H9 (cell line): ENCODE data around the gene FKBP10. TPM values are rescaled to one million over a fixed set of nuclear protein-coding genes. Genes with fewer than 3 reads are reported as not detected.

Experiments used
- DNase-seq: peaks from one replicate; pipeline ENCODE4 v3.0.0-alpha.2; 2017
- H2AFZ ChIP-seq: one replicate; pipeline ENCODE4 v1.6.1; 2013; ENCODE audit warnings: mild to moderate bottlenecking, low read length, control low read depth, moderate library complexity
- H2AK5ac ChIP-seq: 2 replicates; pipeline ENCODE4 v1.6.1; 2013; ENCODE audit warnings: low read length, control low read depth, mixed read lengths; ENCODE audit not compliant: insufficient read length
- H2BK120ac ChIP-seq: one replicate; pipeline ENCODE4 v1.6.1; 2013; ENCODE audit warnings: low read depth, mild to moderate bottlenecking, low read length, control low read depth, inconsistent platforms; ENCODE audit not compliant: poor library complexity, severe bottlenecking
- H2BK12ac ChIP-seq: 2 replicates; pipeline ENCODE4 v1.6.1; 2013; ENCODE audit warnings: low read length, control low read depth, mixed read lengths, low read depth; ENCODE audit not compliant: insufficient read length
- H2BK15ac ChIP-seq: 2 replicates; pipeline ENCODE4 v1.6.1; 2013; ENCODE audit warnings: low read depth, low read length, control low read depth
- H2BK20ac ChIP-seq: one replicate; pipeline ENCODE4 v1.6.1; 2013; ENCODE audit warnings: low read depth, mild to moderate bottlenecking, low read length, control low read depth, inconsistent platforms; ENCODE audit not compliant: poor library complexity, severe bottlenecking
- H2BK5ac ChIP-seq: 2 replicates; pipeline ENCODE4 v1.6.1; 2013; ENCODE audit warnings: low read length, control low read depth, mixed read lengths; ENCODE audit not compliant: insufficient read length
- H3K14ac ChIP-seq: 2 replicates; pipeline ENCODE4 v1.6.1; 2013; ENCODE audit warnings: low read length, control low read depth; ENCODE audit not compliant: insufficient read depth
- H3K18ac ChIP-seq: 2 replicates; pipeline ENCODE4 v1.6.1; 2013; ENCODE audit warnings: low read depth, mild to moderate bottlenecking, mixed read lengths, low read length, control low read depth; ENCODE audit not compliant: insufficient read length
- H3K23ac ChIP-seq: 2 replicates; pipeline ENCODE4 v1.6.1; 2013; ENCODE audit warnings: low read length, control low read depth, mixed read lengths, low read depth; ENCODE audit not compliant: insufficient read length
- H3K23me2 ChIP-seq: 2 replicates; pipeline ENCODE4 v1.6.1; 2013; ENCODE audit warnings: low read depth, mild to moderate bottlenecking, mixed read lengths, low read length, control low read depth; ENCODE audit not compliant: insufficient read length, poor library complexity, severe bottlenecking
- H3K27ac ChIP-seq: 2 replicates; pipeline ENCODE4 v1.5.1; 2013; ENCODE audit warnings: low read length, control low read depth, mixed read lengths, low read depth; ENCODE audit not compliant: insufficient read length
- H3K27me3 ChIP-seq: 2 replicates; pipeline ENCODE4 v1.6.1; 2013; ENCODE audit warnings: low read length, control low read depth, inconsistent platforms; ENCODE audit not compliant: insufficient read depth
- H3K4ac ChIP-seq: 2 replicates; pipeline ENCODE4 v1.6.1; 2013; ENCODE audit warnings: low read depth, mild to moderate bottlenecking, control low read depth, inconsistent platforms, low read length, moderate library complexity
- H3K4me1 ChIP-seq: 2 replicates; pipeline ENCODE4 v1.6.1; 2013; ENCODE audit warnings: low read length, control low read depth, inconsistent platforms; ENCODE audit not compliant: insufficient read depth
- H3K4me2 ChIP-seq: 2 replicates; pipeline ENCODE4 v1.6.1; 2013; ENCODE audit warnings: low read length, control low read depth, mixed read lengths; ENCODE audit not compliant: insufficient read length, insufficient read depth
- H3K56ac ChIP-seq: 2 replicates; pipeline ENCODE4 v1.6.1; 2013; ENCODE audit warnings: low read depth, mild to moderate bottlenecking, mixed read lengths, low read length, control low read depth; ENCODE audit not compliant: insufficient read length
- H3K79me1 ChIP-seq: 2 replicates; pipeline ENCODE4 v1.6.1; 2013; ENCODE audit warnings: low read depth, mild to moderate bottlenecking, moderate library complexity, low read length, control low read depth, inconsistent platforms; ENCODE audit not compliant: insufficient read depth, poor library complexity, severe bottlenecking
- H3K79me2 ChIP-seq: 2 replicates; pipeline ENCODE4 v1.6.1; 2013; ENCODE audit warnings: low read length, control low read depth, inconsistent platforms; ENCODE audit not compliant: insufficient read depth
- H3K9ac ChIP-seq: 2 replicates; pipeline ENCODE4 v1.6.1; 2013; ENCODE audit warnings: low read length, control low read depth, mixed read lengths; ENCODE audit not compliant: insufficient read length; ENCODE audit errors: extremely low read depth
- H3K9me3 ChIP-seq: one replicate; pipeline ENCODE4 v1.6.1; 2013; ENCODE audit warnings: low read depth, low read length, inconsistent platforms; ENCODE audit not compliant: control insufficient read depth
- H3T11ph ChIP-seq: one replicate; pipeline ENCODE4 v1.6.1; 2013; ENCODE audit warnings: mild to moderate bottlenecking, low read length, control low read depth, inconsistent platforms
- H4K20me1 ChIP-seq: one replicate; pipeline ENCODE4 v1.6.1; 2013; ENCODE audit not compliant: control insufficient read depth, insufficient read length, insufficient read depth
- H4K5ac ChIP-seq: 2 replicates; pipeline ENCODE4 v1.6.1; 2013; ENCODE audit warnings: low read depth, mild to moderate bottlenecking, mixed read lengths, low read length, control low read depth; ENCODE audit not compliant: insufficient read length
- H4K8ac ChIP-seq: replicated peaks from 2 replicates; pipeline ENCODE4 v1.6.1; 2013; ENCODE audit warnings: low read length, control low read depth, mixed read lengths, low read depth; ENCODE audit not compliant: insufficient read length
- H4K91ac ChIP-seq: 2 replicates; pipeline ENCODE4 v1.6.1; 2013; ENCODE audit warnings: low read depth, mild to moderate bottlenecking, moderate library complexity, mixed read lengths, low read length, control low read depth; ENCODE audit not compliant: insufficient read length
- H3K27ac Mint-ChIP-seq, 3 experiments: 2 replicates in 2 of 3; 3 replicates in 1 of 3; pipeline ENCODE4 v1.8.0; 2020 to 2021; ENCODE audit warnings: mixed read lengths in 3 of 3, mild to moderate bottlenecking in 1 of 3, moderate library complexity in 1 of 3
- H3K27me3 Mint-ChIP-seq: 2 replicates; pipeline ENCODE4 v1.8.0; 2021; ENCODE audit warnings: low read depth, mild to moderate bottlenecking, moderate library complexity, mixed read lengths
- H3K36me3 Mint-ChIP-seq, 3 experiments: 2 replicates in 2 of 3; 3 replicates in 1 of 3; pipeline ENCODE4 v1.8.0; 2020 to 2021; ENCODE audit warnings: low read depth in 3 of 3, mixed read lengths in 3 of 3; ENCODE audit not compliant: insufficient read depth in 1 of 3
- H3K4me1 Mint-ChIP-seq, 2 experiments: 2 replicates each; pipeline ENCODE4 v1.8.0; 2020; ENCODE audit warnings: mixed read lengths in 2 of 2
- H3K4me3 Mint-ChIP-seq, 2 experiments: 2 replicates in 1 of 2; 3 replicates in 1 of 2; pipeline ENCODE4 v1.8.0; 2020 to 2021; ENCODE audit warnings: mild to moderate bottlenecking in 2 of 2, mixed read lengths in 2 of 2, moderate library complexity in 1 of 2
- H3K9me3 Mint-ChIP-seq, 2 experiments: 2 replicates in 1 of 2; 3 replicates in 1 of 2; pipeline ENCODE4 v1.8.0; 2020; ENCODE audit warnings: mild to moderate bottlenecking in 2 of 2, mixed read lengths in 2 of 2, moderate library complexity in 1 of 2
- WGBS: extraction: QIAGEN DNeasy Blood & Tissue Kit; methylation state at CpG from one replicate; pipeline ENCODE4 v1.1.7; 2013; ENCODE audit warnings: missing lambda C conversion rate, low lambda C conversion rate, mixed read lengths; ENCODE audit not compliant: insufficient read length; ENCODE audit errors: extremely low coverage; 5-methylcytosine and 5-hydroxymethylcytosine counted together
- total RNA-seq: library from RNA; stranded (reverse); gene quantifications from 2 replicates; pipeline ENCODE4 v1.2.1, GENCODE V29; 2021
- TF ChIP-seq, protein P1 (sequence below): fragments of 200-600 bp; sonication (generic); conservative IDR thresholded peaks from 3 replicates; pipeline ENCODE4 v1.8.0; 2021; ENCODE audit warnings: antibody characterized with exemption, mild to moderate bottlenecking

The FKBP10 gene
- total RNA-seq, 1 experiment from 2014 or later, result 166 TPM

DNA sequence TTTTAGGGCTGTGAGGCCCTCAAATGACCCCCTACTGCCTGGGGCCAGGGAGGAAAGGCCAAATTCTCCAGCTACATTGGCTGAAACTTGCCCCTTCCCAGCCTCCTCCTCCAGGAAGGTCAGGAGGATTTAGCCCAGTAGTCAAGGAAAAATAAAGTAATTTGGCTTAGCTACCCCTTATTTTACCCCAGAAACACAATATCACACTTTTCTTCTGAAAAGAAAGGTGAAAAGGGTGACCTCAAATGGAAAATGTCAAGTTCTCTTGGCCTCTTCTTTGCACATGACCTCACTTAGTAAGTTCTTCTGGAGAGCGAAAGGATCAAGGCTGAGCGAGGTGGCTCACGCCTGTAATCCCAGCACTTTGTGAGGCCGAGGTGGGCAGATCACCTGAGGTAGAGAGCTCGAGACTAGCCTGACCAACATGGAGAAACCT, 18.2 kb upstream of the FKBP10 start:
- Histone ChIP-seq H3K79me2 (no peaks in the 10 kb centered on the region), H3K4ac (no peak overlapping the region), H3K23me2 (peaks cover 6% of the 10 kb centered on the region), H3K27ac (no peak overlapping the region), H2BK5ac (no peak overlapping the region), H4K20me1 (no peaks in the 10 kb centered on the region), H3K14ac (no peak overlapping the region), H3K9ac (no peak overlapping the region), H3K9me3 (no peaks in the 10 kb centered on the region), H4K91ac (no peak overlapping the region), H3K18ac (no peak overlapping the region), H3K4me2 (peak overlapping the region; percentile 52), H2AFZ (no peak overlapping the region), H2BK120ac (no peak overlapping the region), H4K8ac (no peak overlapping the region), H3K27me3 (peaks cover 4% of the 10 kb centered on the region; the same call in 1 of the 2 replicates), H4K5ac (no peak overlapping the region), H3K23ac (no peak overlapping the region), H2BK12ac (no peak overlapping the region), H2BK20ac (no peak overlapping the region), H2AK5ac (no peak overlapping the region), H3K79me1 (no peaks in the 10 kb centered on the region), H3K4me1 (peaks cover 8% of the 10 kb centered on the region; the same call in 1 of the 2 replicates), H3K56ac (no peak overlapping the region), H3T11ph (no peak overlapping the region), H2BK15ac (no peak overlapping the region)
- no CpG with 5 or more reads among the region's 5 CpGs for WGBS
- TF ChIP-seq, protein P1, sequence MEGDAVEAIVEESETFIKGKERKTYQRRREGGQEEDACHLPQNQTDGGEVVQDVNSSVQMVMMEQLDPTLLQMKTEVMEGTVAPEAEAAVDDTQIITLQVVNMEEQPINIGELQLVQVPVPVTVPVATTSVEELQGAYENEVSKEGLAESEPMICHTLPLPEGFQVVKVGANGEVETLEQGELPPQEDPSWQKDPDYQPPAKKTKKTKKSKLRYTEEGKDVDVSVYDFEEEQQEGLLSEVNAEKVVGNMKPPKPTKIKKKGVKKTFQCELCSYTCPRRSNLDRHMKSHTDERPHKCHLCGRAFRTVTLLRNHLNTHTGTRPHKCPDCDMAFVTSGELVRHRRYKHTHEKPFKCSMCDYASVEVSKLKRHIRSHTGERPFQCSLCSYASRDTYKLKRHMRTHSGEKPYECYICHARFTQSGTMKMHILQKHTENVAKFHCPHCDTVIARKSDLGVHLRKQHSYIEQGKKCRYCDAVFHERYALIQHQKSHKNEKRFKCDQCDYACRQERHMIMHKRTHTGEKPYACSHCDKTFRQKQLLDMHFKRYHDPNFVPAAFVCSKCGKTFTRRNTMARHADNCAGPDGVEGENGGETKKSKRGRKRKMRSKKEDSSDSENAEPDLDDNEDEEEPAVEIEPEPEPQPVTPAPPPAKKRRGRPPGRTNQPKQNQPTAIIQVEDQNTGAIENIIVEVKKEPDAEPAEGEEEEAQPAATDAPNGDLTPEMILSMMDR, result no peak
- Mint-ChIP-seq H3K36me3 (no peaks in the 10 kb centered on the region; a peak in 1 of 7 replicates), H3K27me3 (peaks cover 35% of the 10 kb centered on the region), H3K9me3 (no peaks in the 10 kb centered on the region; a peak in 1 of 5 replicates), H3K4me3 (0 out of 5 replicates have a peak overlapping the region, but pooled peaks of 1 of the 2 experiments have one; percentile 20), H3K27ac (no peak overlapping the region), H3K4me1 (peaks cover 27 to 43% of the 10 kb centered on the region in 2 experiments)
- DNase-seq, result no peak
